AG09319 (cell line): ENCODE data around the gene GAK.

Source experiments
- DNase-seq: peaks from one replicate; pipeline ENCODE4 v3.0.0-alpha.2; 2010; ENCODE audit warnings: low read depth; ENCODE audit errors: extremely low read depth
- CTCF ChIP-seq: IDR thresholded peaks from 2 replicates; pipeline ENCODE4 v1.5.1; 2011; ENCODE audit warnings: low read depth, mild to moderate bottlenecking, inconsistent platforms, low read length, moderate library complexity

Gene GAK

GRCh38 chr4:844752-845232, 87.3 kb downstream of the GAK start:
- TF ChIP-seq CTCF = no peak
- DNase-seq = no peak

- no peak for DNase-seq
- TF ChIP-seq CTCF = no peak
Observed at GRCh38 chr4:839675-840443, 92.3 kb downstream of the GAK start.

DNA sequence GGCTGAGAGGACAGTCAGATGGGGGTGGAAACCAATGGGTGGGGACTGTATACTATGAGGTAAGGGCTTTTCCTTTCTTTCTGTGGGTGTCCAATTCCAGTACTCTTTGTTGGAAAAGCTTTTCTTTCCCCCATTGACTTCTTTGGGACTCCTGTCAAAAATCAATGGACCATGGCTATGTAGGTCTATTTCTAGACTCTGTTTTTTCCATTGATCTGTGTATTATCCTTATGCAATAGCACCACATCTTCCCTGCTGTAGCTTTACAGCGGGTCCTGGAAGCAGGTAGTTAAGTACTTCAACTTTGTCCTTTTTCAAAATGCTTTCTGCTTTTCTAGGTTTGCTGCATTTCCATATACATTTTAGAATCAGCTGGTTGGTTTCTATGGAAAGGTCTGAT, 94.3 kb downstream of the GAK start:
- DNase-seq = no peak
- TF ChIP-seq CTCF = no peak

GRCh38 chr4:836750-837301, 95.3 kb downstream of the GAK start:
- DNase-seq = no peak
- TF ChIP-seq CTCF = no peak

DNA sequence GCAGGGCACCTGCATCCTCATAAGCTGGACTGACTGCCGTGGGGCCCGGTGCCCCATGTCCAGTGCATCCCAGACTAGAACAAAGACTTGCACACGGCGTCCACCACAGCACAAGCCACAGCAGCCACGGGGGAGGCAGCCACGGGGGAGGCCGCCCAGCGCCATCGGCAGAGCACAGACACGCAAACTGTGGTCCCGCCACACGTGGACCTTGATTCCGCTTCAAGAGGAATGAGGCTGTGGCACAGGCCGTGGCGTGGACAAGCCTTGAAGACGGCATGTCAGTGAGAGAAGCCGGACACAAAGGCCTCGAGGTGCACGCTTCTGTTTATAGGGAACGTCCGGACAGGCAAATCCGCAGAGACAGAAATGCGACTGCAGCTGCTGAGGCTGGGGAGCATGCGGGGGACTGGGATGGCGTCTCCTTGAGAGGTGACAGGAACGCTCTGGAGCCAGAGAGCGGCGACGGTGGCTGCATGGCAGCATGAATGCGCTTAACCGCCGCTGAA, 96.1 kb downstream of the GAK start:
- TF ChIP-seq CTCF = no peak
- no peak for DNase-seq

GRCh38 chr4:835148-836002, 96.7 kb downstream of the GAK start:
- no peak for DNase-seq
- TF ChIP-seq CTCF = no peak
